ENCODE results near the gene SNRNP40. TPM values are rescaled to one million over a fixed set of nuclear protein-coding genes. Genes with fewer than 3 reads are reported as not detected.

The SNRNP40 gene
- total RNA-seq, 1 experiment from 2014 or later, result 103 TPM

DNA sequence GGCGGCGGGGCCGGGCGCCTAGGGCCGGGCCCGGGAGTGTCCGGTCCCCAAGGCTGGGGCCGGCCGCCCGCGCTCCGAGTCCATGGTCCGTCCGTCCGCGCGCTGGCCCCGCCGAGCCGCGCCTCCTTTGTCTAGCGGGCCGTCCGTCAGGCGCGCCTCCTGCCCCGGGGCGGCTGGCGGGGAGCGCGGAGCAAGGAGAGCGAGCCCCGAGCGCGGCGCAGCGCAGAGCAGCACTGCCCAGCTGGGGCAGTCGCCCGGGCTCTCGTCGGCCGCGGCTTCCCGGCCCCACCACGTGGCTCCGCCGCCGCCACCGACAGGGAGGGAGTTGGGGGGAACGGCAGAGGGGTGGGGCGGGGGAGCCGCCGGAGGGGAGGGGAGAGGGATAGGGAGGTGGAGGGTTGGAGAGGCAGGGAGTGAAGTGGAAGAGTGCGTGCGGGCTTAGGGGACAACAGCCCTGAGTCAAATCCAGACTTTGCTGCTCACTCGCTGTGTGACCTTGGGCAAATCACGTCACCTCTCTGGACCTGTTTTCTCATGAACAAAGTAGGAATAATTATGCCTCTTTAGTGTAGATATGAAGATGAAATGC lies 56.8 kb downstream of the SNRNP40 start, which contains the start of gene NKAIN1 (continued):
- TF ChIP-seq ZNF396 (CRISPR knock-in tag; IDR thresholded peaks at IDR 0.05; ENCODE audit: borderline replicate concordance) (no peak), SMAD4 (CRISPR knock-in tag; IDR thresholded peaks at IDR 0.05) (no peak), ZNF425 (CRISPR knock-in tag; conservative IDR thresholded peaks at IDR 0.05) (no peak), RORB (CRISPR knock-in tag; IDR thresholded peaks at IDR 0.05) (no peak), SMAD3 (CRISPR knock-in tag; IDR thresholded peaks at IDR 0.05; ENCODE audit: borderline replicate concordance) (no peak), AFF4 (CRISPR knock-in tag; IDR thresholded peaks at IDR 0.05; ENCODE audit: borderline replicate concordance) (no peak), NR3C1 (CRISPR knock-in tag; conservative IDR thresholded peaks at IDR 0.05; ENCODE audit: low read depth) (no peak), ZNF121 (CRISPR knock-in tag; IDR thresholded peaks at IDR 0.05) (no peak), USF2 (CRISPR knock-in tag; IDR thresholded peaks at IDR 0.05) (peak; percentile 77), TEAD1 (CRISPR knock-in tag; IDR thresholded peaks at IDR 0.05) (0 out of 2 replicates have a peak, but pooled peaks have one; percentile 19), TP53 (CRISPR knock-in tag; IDR thresholded peaks at IDR 0.05) (no peak), EMX1 (CRISPR knock-in tag; IDR thresholded peaks at IDR 0.05) (no peak), KAT7 (CRISPR knock-in tag; IDR thresholded peaks at IDR 0.05; ENCODE audit: borderline replicate concordance) (no peak), CREM (CRISPR knock-in tag; IDR thresholded peaks at IDR 0.05) (no peak), SP1 (CRISPR knock-in tag; conservative IDR thresholded peaks at IDR 0.05) (peak; percentile 55; the same call in 1 of the 2 replicates), OVOL2 (CRISPR knock-in tag; IDR thresholded peaks at IDR 0.05; ENCODE audit: borderline replicate concordance) (no peak), ERG (CRISPR knock-in tag; IDR thresholded peaks at IDR 0.05) (no peak), ZNF512 (CRISPR knock-in tag; IDR thresholded peaks at IDR 0.05; ENCODE audit: borderline replicate concordance) (no peak), ZMAT4 (CRISPR knock-in tag; IDR thresholded peaks at IDR 0.05) (no peak), ZNF219 (CRISPR knock-in tag; IDR thresholded peaks at IDR 0.05; ENCODE audit: borderline replicate concordance) (no peak), ATF1 (CRISPR knock-in tag; IDR thresholded peaks at IDR 0.05) (no peak), CDX4 (CRISPR knock-in tag; IDR thresholded peaks at IDR 0.05; ENCODE audit: borderline replicate concordance) (no peak)
- TF ChIP-seq, protein P1, sequence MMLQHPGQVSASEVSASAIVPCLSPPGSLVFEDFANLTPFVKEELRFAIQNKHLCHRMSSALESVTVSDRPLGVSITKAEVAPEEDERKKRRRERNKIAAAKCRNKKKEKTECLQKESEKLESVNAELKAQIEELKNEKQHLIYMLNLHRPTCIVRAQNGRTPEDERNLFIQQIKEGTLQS (CRISPR knock-in tag; conservative IDR thresholded peaks at IDR 0.05), result no peak
- TF ChIP-seq, protein P2, sequence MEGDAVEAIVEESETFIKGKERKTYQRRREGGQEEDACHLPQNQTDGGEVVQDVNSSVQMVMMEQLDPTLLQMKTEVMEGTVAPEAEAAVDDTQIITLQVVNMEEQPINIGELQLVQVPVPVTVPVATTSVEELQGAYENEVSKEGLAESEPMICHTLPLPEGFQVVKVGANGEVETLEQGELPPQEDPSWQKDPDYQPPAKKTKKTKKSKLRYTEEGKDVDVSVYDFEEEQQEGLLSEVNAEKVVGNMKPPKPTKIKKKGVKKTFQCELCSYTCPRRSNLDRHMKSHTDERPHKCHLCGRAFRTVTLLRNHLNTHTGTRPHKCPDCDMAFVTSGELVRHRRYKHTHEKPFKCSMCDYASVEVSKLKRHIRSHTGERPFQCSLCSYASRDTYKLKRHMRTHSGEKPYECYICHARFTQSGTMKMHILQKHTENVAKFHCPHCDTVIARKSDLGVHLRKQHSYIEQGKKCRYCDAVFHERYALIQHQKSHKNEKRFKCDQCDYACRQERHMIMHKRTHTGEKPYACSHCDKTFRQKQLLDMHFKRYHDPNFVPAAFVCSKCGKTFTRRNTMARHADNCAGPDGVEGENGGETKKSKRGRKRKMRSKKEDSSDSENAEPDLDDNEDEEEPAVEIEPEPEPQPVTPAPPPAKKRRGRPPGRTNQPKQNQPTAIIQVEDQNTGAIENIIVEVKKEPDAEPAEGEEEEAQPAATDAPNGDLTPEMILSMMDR (IDR thresholded peaks at IDR 0.05), result no peak
- TF ChIP-seq, protein P3, sequence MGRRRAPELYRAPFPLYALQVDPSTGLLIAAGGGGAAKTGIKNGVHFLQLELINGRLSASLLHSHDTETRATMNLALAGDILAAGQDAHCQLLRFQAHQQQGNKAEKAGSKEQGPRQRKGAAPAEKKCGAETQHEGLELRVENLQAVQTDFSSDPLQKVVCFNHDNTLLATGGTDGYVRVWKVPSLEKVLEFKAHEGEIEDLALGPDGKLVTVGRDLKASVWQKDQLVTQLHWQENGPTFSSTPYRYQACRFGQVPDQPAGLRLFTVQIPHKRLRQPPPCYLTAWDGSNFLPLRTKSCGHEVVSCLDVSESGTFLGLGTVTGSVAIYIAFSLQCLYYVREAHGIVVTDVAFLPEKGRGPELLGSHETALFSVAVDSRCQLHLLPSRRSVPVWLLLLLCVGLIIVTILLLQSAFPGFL (CRISPR knock-in tag; IDR thresholded peaks at IDR 0.05; ENCODE audit: borderline replicate concordance), result no peak

All from WTC11 (cell line).